CD4-positive, alpha-beta T cell treated with Interleukin-15 for 4 hours (primary cell): Measurements from ENCODE around the gene PRKN.

Source experiments
- DNase-seq: peaks from one replicate; pipeline ENCODE4 v3.0.0-alpha.2; 2020; ENCODE audit warnings: low spot score

PRKN gene

DNA sequence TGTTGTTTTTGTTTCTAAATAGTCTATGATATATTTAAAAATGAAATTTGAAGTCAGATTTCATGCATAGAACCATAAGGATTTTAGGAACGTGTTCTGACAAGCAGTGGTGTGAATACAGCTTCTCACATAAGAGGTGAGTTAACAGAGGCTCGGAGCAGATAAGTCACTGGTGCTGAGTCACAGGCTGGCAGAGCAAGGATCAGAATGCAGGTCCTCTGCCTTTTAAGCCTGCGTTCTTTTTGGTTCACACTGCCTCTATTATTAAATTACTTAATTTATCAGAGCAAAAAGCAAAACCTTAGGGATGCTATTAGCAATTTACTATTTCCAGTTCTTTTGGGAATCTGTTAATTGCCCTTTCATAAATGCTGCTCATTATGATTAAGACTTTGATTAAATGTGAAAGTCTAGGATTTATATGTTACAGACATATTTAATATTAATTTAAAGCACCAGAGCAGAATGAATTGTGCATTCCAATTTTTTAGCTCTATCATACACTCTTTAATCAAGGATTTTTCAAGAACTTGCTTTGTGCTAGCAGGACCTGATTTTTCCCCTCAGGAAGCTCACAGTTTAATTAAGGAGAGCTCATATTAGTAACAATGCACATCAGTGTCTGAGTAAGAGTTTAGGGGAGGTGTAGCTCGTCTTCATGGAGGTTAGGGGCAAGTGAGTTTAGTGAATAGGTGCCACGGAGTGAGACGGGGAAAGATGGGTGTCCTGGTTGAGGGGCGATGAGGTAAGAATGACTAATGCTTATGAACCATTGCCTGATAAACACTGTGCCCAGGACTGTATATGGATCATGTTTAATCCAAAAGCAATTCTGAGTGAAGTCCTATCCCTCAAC lies 1241.0 kb downstream of the PRKN start:
- DNase-seq: no peak

DNA sequence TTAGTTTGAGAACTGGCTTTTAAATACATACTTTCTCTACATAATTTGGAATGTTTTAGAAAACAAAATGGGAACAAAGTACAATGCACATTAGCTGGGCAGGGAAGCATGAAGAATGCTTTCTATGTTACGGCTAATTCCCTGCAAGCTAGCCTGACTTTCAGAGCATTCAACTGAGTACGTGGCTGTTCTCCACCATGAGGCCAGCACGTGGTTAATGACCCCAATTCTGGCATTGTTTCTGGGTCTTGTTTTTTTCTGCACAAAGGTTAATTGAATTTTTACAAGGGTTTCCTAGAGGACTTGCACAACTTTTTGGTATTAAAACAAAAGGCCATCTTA lies 1245.1 kb downstream of the PRKN start:
- no peak for DNase-seq

DNA sequence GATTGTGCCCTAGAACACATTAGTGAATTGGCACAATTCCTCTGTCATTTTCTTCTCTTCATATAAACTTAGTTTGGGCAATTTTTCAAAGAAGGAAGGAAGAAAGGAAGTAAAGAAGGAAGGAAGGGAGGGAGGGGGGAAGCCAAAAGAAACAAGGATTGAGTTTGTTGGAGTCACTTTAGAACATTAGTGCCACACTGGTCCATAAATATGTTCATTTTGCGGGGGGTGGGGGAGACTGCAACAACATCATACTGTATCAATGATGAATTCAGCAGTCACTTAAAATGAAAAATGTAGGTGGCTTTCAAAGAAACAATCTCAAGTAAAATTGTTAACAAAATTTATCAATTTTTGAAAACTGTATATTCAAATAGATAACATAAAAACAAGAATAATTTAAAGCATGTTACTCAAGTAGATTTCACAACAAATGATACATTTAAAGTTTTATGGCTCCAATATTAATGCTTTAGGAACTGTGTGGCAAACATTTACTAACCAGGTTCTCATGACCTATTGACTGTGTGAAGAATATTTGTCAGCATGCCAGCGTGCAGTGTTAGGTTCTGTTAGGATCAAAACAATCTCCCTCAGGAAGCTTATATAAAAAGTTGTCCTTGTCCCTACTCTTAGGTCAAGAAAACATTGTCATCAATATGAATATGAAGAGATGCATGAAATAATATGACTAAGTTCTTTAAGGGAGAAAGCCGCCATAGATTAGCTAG lies 1245.6 kb downstream of the PRKN start:
- no peak for DNase-seq

DNA sequence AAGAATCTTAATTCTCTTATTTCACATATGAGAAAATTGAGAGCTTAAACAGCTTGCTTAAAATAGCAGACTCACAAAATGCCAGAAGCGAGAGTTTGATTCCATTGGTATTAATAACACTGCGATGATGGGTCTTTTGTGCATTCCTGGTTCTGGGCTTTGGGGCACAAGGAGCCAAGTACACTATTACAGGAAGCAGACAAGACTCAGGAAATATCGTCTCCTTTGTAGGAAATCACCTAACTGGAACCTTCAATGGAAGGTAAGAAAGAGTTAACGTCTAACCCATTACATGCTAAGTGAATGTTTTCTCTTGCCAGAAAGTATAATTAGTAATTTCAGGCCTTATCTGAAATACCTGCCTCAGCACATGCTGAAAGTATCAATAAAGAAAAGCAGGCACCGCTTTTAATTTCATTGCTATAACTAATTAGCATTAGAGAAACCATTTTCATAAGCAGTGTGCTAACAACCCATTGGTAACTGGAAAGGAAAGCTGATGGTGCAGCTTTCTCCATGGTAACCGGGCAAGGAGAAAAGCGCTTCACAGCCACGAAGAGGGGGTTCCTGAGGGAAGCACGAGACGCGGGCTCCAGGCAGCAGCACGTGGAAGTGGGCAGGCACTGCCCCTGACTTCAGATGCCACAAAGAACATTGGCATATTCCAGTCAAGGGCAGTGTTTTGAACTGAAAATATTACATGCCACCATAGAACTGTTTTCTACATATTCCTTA lies 1247.0 kb downstream of the PRKN start:
- DNase-seq: no peak

DNA sequence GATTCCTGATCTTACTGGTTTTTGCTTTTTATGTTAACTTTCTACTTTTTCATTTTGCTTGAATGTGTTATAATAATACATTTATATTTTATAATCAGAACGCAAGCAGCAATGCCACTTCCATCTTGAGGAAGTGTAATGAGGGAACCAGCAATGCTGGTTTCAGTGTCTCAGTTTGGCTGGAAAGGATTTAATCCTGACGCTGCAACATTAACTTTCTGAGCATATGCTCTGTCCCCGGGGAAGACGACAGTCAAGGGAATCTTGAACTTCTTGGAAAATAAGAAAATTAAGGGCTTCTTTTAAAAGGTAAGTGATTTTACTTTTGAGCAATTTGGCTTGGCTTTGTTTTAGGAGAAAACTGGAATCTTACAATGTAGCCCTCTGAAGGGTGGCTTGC lies 1248.2 kb downstream of the PRKN start:
- DNase-seq: no peak

DNA sequence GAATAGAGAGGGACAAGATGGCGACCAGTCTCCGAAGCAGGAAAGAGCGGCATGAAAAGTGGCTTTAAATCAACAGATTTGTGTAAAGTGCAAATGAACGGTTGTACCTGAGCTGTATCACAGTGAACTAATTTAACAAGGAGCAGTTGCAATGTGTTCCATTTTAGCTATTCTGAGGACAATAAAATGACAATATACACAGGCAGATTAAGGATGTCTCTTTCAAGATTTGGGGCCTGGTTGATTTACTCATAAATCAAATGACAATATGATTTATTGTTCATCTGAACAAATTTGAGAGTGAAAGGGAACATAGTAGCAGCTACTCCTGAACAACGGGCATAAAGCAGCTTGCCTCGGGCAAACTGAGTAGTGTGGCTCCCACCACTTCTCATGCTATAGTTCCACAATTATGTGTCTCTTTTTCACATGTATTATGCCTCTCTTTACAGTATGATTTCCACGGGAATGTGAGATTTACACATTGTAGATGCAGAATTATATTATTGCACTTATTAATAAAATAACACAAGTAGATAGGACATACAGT lies 1249.6 kb downstream of the PRKN start:
- no peak for DNase-seq

DNA sequence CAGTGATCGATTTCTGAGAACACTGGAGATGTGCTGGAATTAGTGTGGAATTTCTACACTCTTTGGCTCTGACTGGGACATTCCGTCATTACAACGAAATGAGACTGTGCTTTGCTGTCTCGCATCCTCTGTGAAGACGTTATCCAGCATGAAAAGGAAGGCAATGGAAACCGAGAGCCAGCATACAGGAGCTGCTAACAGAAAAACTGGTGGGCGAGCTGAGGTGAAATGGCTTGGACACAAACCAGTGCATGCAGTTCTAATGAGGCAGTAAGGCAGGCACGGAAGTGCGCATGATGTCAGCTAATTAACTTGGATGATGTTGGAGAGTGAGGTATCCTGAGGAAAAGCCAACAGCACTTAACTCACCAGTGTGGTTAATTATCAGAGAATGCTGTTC lies 1250.9 kb downstream of the PRKN start:
- DNase-seq: no peak

DNA sequence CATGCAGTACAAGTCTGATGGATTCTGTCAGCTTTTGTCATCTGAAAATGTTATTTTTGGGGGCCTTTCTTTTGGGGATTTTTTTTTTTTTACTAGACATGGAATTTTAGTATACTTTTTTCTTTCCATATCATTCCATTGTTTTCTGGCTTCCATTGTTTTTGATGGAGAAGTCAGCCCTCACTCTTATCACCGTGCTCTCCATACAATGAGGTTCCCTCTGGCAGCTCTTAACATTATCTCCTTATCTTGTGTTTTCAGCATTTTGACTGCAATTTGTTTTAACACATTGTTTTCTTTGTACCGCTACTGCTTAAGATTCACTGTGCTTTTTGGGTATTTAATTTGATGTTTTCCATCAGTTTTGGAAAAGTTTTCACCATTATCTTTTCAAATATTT lies 1262.2 kb downstream of the PRKN start:
- DNase-seq: no peak

DNA sequence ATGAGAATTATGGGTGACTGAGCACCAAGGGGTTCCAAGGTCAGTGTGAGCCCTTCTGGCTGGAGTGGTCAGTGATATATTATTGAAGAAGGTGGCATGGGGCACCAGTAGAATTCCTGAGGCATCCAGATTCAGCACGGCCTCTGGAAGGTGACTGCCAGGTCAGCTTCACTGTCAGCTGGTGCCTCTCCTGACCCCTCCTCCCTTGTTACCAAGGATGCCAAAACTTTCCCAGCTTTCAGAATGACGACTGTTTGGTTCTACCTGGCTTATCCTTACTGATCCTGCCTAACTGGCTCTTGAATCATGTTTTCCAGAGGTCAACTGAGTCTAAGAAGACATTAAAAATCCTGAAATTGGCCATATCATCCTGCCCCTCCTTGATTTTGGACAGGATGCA lies 1264.5 kb downstream of the PRKN start:
- no peak for DNase-seq

DNA sequence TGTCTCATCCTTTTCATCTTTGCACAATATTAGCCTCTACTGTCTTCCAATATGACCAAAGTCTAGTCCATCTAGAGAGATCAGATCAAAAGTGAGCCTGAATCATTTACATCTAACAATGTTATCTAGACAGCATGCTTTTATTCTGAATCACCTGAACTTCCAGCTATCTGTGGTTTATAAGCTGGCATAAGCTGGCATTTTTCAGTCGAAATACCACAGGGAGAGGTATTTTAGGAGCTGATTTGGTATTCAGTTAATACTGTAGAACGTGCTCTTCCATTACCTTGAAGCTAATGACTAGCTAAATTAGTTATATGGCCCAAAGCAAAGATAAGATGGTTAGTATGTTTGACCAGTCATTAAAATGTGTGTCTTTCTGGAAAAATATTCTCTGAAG lies 1265.4 kb downstream of the PRKN start:
- no peak for DNase-seq

DNA sequence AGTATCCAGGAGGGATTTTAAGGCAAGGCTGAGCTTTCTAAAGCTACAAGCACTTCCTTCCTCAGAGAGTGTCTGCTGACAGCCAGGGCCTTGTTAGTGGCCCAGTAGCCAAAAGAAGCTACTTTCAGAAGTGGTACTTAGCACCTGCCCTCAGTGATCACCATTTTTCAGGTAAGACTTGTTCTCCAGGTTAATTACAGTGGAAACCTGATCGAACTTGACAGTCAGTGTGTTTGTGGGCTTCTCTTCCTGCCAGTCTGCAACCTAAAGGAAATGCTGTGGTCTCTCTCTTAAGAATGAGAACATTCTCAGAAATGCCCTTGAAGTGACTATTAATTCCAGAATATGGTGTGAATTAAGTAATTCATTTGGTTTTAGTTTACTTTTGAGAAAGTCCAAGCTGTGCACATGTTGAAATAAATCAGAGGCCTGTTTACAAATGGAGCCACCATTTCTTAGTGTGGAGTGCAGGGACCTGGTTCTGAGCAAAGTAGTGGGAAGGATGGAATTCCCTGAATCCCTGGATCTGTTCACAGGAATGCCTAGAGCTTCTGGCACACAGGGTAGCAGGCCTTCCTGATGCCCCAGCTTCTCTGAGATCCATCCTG lies 1268.5 kb downstream of the PRKN start:
- DNase-seq: no peak

DNA sequence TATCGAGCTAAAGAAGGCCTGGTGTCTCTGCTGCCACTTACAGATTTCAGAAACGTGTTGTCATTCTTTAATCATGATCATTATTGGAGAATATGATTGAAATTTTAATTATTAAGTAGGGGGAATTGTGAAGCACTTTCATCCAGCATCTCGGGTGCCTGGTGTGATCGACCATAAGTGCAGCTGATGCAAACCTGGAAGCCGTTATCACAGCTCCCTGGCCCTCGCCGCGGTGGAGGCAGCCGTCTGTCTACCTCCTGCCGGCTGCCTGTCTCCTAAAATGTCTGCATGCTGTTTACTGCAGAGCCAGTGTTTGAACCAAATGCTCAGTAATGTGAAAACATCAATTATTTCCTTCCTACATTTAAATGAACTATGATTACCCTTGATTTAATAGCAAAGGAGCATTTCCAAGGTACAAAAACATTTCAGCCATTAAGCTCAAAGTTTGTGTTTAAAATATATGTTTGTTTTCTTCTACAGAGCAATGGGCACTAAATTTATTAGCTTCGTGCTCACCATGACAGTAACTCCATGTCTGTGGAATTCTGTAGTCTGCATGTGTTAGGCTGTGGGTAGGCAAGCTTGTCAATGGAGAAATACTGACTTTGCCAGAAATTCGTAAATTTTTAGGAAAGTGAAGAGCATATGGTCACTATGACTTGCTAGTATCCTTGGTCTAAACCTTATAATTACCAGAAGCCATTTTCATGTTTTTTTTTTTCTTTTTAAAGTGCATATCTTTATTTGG lies 1269.2 kb downstream of the PRKN start:
- no peak for DNase-seq

DNA sequence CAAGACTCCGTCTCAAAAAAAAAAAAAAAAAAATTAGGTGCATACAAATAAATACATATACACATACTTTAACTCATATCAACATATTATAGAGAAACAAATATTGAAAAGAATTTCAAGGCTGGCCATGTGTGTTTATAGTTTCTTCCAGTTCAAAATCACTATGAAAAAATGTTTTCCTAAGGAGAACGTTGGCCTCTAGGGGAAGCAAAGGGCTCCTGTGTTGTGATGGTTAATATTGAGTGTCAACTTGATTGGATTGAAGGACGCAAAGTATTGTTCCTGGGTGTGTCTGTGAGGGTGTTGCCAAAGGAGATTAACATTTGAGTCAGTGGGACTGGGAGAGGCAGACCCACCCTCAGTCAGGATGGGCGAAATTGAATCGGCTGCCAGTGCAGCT lies 1271.7 kb downstream of the PRKN start:
- DNase-seq: no peak

DNA sequence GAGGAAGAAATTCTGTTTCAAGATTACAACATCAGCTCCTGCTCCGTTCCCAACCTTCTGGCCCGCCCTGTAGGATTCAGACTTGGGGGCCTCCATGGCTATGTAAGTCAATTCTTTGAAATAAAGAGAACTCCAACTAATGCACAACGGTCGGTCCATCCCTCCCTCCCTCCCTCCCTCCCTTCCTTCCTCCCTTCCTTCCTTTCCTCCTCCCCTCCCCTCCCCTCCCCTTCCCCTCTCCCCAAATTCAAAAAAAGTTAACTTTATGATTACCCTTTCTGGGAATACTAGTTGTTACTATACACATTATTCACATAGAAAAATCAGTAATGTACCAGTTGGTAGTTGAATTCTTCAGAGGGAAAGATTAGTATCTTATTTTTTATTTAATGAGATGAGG lies 1274.0 kb downstream of the PRKN start:
- no peak for DNase-seq

DNA sequence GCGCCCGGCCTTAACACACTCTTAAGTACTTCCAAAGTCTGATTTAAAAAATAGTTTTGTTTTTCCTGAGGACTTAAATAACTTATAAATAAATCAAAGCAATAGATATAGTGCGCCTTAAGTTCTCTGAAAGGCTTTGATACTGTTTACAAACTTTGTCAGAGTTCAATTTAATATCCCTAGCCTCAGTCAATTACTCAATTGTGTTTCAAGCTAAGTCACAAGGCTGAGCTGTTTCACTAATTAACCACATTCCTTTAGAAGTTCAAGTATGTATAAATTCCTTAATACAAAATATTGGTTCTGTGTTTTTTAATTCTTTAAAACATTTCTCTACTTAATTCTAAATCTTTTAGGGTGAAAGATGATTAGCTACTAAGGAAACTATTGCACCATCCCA lies 1275.3 kb downstream of the PRKN start:
- no peak for DNase-seq

DNA sequence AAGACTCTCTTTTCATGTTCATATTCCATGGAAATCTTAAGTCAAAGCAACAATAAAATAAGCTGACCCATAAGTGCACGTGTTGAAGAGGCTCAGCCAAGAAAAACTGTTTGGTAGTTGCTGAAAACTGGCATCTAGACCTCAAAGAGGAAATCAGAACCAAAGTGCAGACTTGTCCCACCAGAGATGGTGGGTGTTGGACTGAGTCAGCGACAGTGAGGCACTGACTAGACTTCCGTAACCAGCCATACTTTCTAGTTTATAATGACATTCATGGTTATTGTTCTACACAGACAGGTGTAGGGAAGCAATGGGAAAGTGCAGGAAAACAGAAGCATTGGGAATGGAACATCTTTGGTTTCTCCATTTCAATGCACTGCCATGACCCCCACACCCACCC lies 1278.0 kb downstream of the PRKN start:
- DNase-seq: no peak

DNA sequence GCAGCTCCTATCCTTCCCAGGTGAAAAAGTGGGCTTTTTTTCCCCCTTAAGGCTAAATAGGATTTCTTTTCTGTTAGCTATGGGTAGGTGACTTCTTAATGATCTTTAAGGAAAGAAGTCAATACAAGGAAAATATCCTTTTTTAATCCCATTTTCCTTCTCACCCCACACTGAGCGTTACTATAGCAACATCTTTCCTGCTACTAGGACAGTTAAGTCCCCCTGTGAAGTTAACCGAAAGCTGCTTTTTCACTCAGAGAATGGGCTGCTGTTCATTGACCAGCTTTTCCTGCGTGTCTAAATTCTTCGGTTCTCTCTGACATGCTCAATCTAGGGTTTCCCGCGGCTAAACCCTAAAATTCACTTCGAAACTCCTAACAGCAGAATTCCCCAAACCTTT lies 1280.6 kb downstream of the PRKN start:
- no peak for DNase-seq

DNA sequence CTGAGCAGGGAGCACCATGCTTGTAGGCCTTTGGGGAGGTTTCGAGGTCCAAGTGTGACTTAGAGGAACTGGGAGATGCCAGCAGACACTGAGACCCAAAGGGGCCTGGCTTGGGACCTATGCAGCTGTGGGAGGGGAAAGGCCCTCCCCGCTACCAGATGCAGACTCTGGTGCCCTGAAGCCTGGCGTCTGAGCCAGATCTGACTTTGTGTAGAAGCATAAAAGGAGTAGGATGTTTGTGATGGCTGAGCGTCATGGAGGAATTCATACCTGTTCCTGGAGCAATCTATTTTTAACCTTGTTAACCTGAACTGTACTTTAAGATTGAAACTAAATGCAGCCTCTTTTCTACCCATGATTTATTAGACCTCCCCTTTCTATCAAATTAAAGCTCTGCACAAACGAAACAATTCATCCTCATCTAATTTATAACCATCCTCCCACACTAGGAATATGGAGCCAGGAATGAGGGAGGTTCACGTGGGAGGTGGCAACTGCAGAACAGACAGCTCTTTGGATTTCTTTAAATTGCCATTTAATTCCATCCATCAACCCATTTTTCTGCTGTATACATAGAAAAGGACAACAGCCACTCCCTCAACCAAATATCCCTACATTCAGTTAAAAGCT lies 1281.2 kb downstream of the PRKN start:
- DNase-seq: no peak

DNA sequence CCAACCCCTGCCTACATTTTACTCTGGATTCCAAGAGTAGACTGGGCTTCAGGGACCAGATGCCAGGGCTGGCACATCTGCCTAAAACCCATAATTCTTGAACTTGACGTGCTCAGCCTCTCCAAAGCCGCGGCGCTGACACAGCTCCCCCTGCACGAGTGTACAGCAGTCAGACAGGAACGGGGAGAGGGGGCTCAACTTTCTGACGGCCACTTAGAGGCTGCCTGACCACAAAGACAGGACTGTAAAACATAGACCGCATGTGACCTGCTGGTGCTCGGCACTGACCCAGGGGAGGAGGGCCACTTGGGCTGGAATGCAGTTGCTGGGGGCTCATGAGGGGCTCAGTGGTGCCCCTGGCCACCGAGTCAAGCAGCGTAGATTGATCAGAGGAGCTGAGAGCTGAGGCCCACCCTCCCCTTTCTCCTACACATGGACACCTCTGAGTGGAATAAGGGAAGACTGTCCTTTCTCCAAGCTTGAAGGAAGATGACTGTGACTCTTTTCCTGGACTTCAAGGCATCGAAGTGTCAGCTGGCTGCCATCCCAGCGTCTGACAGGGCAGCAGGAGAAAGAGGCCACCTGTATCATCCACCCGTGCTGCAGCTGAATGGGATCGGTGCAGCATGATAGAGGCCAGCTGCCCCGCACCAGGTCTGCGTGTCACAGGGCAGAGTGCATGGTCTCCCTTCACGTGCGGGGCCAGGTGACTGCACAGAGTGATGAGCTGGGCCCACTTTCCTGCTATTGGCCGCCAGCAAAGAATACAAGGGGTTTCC lies 1282.4 kb downstream of the PRKN start:
- no peak for DNase-seq

DNA sequence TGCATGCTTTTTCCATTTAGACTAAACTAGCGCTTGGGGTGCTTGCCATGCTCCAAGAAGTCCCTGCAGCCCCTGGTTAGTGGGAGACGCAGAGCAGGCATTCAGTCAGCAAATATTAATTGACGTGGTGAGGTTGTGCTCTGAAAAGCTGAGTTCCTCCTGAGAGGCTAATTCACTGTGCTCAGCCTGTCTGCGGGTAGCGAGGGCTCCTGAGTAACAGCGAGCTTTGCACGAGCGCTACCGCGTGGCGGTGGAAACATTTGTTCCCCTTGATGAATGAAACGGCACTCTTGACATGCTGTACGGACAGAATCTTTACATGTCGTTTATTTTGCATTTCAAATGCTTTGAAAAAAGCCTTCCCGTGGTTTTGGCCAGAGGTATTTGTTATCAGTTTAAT lies 1283.1 kb downstream of the PRKN start:
- no peak for DNase-seq
